Measurements from ENCODE around the gene ARL8A. TPM values are rescaled to one million over a fixed set of nuclear protein-coding genes. Genes with fewer than 3 reads are reported as not detected.

The ARL8A gene
- total and polyA plus RNA-seq, 10 of the 15 experiments (the other 5 are each of a cell fraction or from before 2014, with no cell fraction given) = 0.34 to 49.2 (median 15.4) TPM

DNA sequence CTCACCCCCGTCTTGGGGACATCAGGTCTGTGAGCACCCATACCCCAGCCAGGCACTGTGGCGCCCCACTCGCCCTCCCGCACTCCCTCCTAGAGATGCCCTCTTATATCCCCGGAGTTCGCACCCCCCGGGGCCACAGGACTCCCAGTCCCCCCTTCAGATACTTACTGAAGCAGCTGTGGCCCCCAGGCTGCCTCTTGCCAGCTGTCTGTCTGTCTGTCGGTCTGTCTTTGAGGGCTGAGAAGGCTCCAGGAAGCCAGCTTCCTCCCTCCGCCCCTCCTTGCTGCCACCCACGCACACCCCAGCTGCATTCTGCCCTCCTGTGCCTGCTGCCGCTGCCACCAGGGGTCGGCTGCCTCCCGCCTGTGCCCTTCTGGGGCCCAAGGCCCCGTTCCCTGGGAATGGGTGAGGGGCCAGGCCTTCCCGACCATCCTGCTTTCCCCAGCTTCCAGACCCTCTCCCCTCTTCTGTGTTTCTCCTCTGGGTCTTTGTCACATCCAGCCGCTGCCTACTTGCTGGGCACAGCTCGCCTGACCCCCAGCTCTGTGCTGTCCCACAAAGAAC lies 15.9 kb upstream of the ARL8A start, which contains the start of gene PTPN7 (continued):
- TF ChIP-seq PAX5 (IDR thresholded peaks at IDR 0.05; ENCODE audit: borderline replicate concordance, low read depth, low read length) = no peak
- no peak for TF ChIP-seq TBL1XR1 (IDR thresholded peaks at IDR 0.05; ENCODE audit: low read depth, low read length)
- TF ChIP-seq, protein P1, sequence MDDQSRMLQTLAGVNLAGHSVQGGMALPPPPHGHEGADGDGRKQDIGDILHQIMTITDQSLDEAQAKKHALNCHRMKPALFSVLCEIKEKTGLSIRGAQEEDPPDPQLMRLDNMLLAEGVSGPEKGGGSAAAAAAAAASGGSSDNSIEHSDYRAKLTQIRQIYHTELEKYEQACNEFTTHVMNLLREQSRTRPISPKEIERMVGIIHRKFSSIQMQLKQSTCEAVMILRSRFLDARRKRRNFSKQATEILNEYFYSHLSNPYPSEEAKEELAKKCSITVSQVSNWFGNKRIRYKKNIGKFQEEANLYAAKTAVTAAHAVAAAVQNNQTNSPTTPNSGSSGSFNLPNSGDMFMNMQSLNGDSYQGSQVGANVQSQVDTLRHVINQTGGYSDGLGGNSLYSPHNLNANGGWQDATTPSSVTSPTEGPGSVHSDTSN (IDR thresholded peaks at IDR 0.05; ENCODE audit: insufficient replicate concordance, low read depth, low read length) = peak; percentile 31
- no peak for TF ChIP-seq HDAC2 (IDR thresholded peaks at IDR 0.05)
- no peak for TF ChIP-seq EZH2 (IDR thresholded peaks at IDR 0.05; ENCODE audit: borderline replicate concordance, control insufficient read depth, low read depth, low read length)
- TF ChIP-seq ZNF207 (IDR thresholded peaks at IDR 0.05; ENCODE audit: borderline replicate concordance) = no peak
- TF ChIP-seq, protein P2, sequence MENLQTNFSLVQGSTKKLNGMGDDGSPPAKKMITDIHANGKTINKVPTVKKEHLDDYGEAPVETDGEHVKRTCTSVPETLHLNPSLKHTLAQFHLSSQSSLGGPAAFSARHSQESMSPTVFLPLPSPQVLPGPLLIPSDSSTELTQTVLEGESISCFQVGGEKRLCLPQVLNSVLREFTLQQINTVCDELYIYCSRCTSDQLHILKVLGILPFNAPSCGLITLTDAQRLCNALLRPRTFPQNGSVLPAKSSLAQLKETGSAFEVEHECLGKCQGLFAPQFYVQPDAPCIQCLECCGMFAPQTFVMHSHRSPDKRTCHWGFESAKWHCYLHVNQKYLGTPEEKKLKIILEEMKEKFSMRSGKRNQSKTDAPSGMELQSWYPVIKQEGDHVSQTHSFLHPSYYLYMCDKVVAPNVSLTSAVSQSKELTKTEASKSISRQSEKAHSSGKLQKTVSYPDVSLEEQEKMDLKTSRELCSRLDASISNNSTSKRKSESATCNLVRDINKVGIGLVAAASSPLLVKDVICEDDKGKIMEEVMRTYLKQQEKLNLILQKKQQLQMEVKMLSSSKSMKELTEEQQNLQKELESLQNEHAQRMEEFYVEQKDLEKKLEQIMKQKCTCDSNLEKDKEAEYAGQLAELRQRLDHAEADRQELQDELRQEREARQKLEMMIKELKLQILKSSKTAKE (IDR thresholded peaks at IDR 0.05; ENCODE audit: low read depth, poor library complexity, severe bottlenecking) = peak; percentile 32
- no peak for TF ChIP-seq STAT3 (IDR thresholded peaks at IDR 0.05; ENCODE audit: low read depth, low read length)
- no peak for TF ChIP-seq NRF1 (conservative IDR thresholded peaks at IDR 0.05; ENCODE audit: low read depth, low read length)
- TF ChIP-seq LARP7 (IDR thresholded peaks at IDR 0.05) = 0 out of 2 replicates have a peak, but pooled peaks have one; percentile 34
- TF ChIP-seq NFIC (IDR thresholded peaks at IDR 0.05; ENCODE audit: low read depth, low read length) = no peak
- no peak for TF ChIP-seq TCF7 (IDR thresholded peaks at IDR 0.05; ENCODE audit: borderline replicate concordance)
- TF ChIP-seq ZBED1 (IDR thresholded peaks at IDR 0.05; ENCODE audit: borderline replicate concordance) = no peak
- no peak for TF ChIP-seq KAT2A (conservative IDR thresholded peaks at IDR 0.05; ENCODE audit: control insufficient read depth, low read depth, low read length)
- TF ChIP-seq, protein P3, sequence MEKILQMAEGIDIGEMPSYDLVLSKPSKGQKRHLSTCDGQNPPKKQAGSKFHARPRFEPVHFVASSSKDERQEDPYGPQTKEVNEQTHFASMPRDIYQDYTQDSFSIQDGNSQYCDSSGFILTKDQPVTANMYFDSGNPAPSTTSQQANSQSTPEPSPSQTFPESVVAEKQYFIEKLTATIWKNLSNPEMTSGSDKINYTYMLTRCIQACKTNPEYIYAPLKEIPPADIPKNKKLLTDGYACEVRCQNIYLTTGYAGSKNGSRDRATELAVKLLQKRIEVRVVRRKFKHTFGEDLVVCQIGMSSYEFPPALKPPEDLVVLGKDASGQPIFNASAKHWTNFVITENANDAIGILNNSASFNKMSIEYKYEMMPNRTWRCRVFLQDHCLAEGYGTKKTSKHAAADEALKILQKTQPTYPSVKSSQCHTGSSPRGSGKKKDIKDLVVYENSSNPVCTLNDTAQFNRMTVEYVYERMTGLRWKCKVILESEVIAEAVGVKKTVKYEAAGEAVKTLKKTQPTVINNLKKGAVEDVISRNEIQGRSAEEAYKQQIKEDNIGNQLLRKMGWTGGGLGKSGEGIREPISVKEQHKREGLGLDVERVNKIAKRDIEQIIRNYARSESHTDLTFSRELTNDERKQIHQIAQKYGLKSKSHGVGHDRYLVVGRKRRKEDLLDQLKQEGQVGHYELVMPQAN (conservative IDR thresholded peaks at IDR 0.05) = 0 out of 2 replicates have a peak, but pooled peaks have one; percentile 39
- TF ChIP-seq IRF4 (IDR thresholded peaks at IDR 0.05; ENCODE audit: low read depth, low read length) = peak; percentile 15; the same call in 1 of the 2 replicates
- TF ChIP-seq, protein P4, sequence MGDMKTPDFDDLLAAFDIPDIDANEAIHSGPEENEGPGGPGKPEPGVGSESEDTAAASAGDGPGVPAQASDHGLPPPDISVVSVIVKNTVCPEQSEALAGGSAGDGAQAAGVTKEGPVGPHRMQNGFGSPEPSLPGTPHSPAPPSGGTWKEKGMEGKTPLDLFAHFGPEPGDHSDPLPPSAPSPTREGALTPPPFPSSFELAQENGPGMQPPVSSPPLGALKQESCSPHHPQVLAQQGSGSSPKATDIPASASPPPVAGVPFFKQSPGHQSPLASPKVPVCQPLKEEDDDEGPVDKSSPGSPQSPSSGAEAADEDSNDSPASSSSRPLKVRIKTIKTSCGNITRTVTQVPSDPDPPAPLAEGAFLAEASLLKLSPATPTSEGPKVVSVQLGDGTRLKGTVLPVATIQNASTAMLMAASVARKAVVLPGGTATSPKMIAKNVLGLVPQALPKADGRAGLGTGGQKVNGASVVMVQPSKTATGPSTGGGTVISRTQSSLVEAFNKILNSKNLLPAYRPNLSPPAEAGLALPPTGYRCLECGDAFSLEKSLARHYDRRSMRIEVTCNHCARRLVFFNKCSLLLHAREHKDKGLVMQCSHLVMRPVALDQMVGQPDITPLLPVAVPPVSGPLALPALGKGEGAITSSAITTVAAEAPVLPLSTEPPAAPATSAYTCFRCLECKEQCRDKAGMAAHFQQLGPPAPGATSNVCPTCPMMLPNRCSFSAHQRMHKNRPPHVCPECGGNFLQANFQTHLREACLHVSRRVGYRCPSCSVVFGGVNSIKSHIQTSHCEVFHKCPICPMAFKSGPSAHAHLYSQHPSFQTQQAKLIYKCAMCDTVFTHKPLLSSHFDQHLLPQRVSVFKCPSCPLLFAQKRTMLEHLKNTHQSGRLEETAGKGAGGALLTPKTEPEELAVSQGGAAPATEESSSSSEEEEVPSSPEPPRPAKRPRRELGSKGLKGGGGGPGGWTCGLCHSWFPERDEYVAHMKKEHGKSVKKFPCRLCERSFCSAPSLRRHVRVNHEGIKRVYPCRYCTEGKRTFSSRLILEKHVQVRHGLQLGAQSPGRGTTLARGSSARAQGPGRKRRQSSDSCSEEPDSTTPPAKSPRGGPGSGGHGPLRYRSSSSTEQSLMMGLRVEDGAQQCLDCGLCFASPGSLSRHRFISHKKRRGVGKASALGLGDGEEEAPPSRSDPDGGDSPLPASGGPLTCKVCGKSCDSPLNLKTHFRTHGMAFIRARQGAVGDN (IDR thresholded peaks at IDR 0.05) = peak; percentile 34
- no peak; the same call in 1 of the 2 replicates for TF ChIP-seq SMC3 (IDR thresholded peaks at IDR 0.05; ENCODE audit: borderline replicate concordance, low read length)
- peak; percentile 68 for TF ChIP-seq DPF2 (IDR thresholded peaks at IDR 0.05)
- no peak for TF ChIP-seq RFX5 (IDR thresholded peaks at IDR 0.05; ENCODE audit: low read depth, low read length)
- TF ChIP-seq NBN (IDR thresholded peaks at IDR 0.05) = peak; percentile 52
- TF ChIP-seq BRCA1 (IDR thresholded peaks at IDR 0.05; ENCODE audit: low read depth, low read length) = no peak

All from GM12878 (cell line).